K562 (cell line): ENCODE measurements around the gene UBE2J2. TPM values are rescaled to one million over a fixed set of nuclear protein-coding genes. Genes with fewer than 3 reads are reported as not detected.

ENCODE experiments used
- ATAC-seq: fragments of 200-7000 bp; cut with Tn5 transposase; 3 replicates; pipeline ENCODE4 v1.9.1; 2020; ENCODE audit warnings: moderate library complexity
- BruUV-seq: library from RNA; stranded (reverse); fragments of 400-500 nt; replicated peaks from 2 replicates; lab custom pipeline; 2021; lab: Mats Ljungman, UMichigan
- CTCF ChIA-PET: fragments of 300-600 bp; formaldehyde crosslinking; extraction: SDS; loops from one replicate; lab custom pipeline; 2021; ENCODE audit warnings: low intra/inter-chr PET ratio; lab: Yijun Ruan, JAX
- POLR2A ChIA-PET: fragments of 300-600, 350-650 bp; sonication (Branson Sonifier 250); formaldehyde crosslinking; extraction: SDS; loops from one replicate; lab custom pipeline; 2021; ENCODE audit warnings: antibody characterized with exemption, inconsistent platforms; lab: Yijun Ruan, JAX
- DNase-seq, 4 experiments: peaks; one replicate each; pipeline versions ENCODE4 v3.0.0 to v3.0.0-alpha.2; 2011 to 2018; ENCODE audit warnings: low spot score in 3 of 4, mixed read lengths in 3 of 4; ENCODE audit errors: extremely low read depth in 1 of 4
- FAIRE-seq: peaks from 2 replicates; lab custom pipeline; 2011; peaks lifted over from hg19 to GRCh38; lab: Jason Lieb, UNC
- H2AFZ ChIP-seq: 2 replicates; pipeline ENCODE4 v1.6.0; 2011; ENCODE audit warnings: low read depth, low read length, control low read depth, inconsistent platforms
- H3K27ac ChIP-seq: fragments of 200-600 bp; 3 replicates; pipeline ENCODE4 v1.8.0; 2011; ENCODE audit warnings: low read depth, mild to moderate bottlenecking, control low read depth, inconsistent platforms, low read length, moderate library complexity, mixed read lengths; ENCODE audit errors: extremely low read depth
- H3K27me3 ChIP-seq, 2 experiments: fragments of 300-600 bp in 1 of 2; 2 replicates in 1 of 2; 3 replicates in 1 of 2; pipeline versions ENCODE4 v1.6.0 to v1.8.0; 2011; ENCODE audit warnings: inconsistent platforms in 2 of 2, low read length in 2 of 2, mild to moderate bottlenecking in 1 of 2, mixed read lengths in 1 of 2, moderate library complexity in 1 of 2; ENCODE audit not compliant: control insufficient read depth in 2 of 2, insufficient read depth in 2 of 2
- H3K36me3 ChIP-seq: fragments of 300-600 bp; 3 replicates; pipeline ENCODE4 v1.8.0; 2011; ENCODE audit warnings: mild to moderate bottlenecking, low read length, inconsistent platforms; ENCODE audit not compliant: control insufficient read depth, insufficient read depth
- H3K4me1 ChIP-seq, 2 experiments: fragments of 200-600 bp in 1 of 2; replicated peaks in 1 of 2; 2 replicates in 1 of 2; 3 replicates in 1 of 2; pipeline versions ENCODE4 v1.5.1 to v1.8.0; 2011; ENCODE audit warnings: inconsistent platforms in 2 of 2, low read length in 2 of 2, mild to moderate bottlenecking in 1 of 2, mixed read lengths in 1 of 2, moderate library complexity in 1 of 2; ENCODE audit not compliant: control insufficient read depth in 2 of 2, insufficient read depth in 2 of 2
- H3K4me2 ChIP-seq: 2 replicates; pipeline ENCODE4 v1.6.1; 2011; ENCODE audit warnings: low read length, control low read depth, inconsistent platforms, mixed read lengths; ENCODE audit not compliant: insufficient read depth
- H3K4me3 ChIP-seq: fragments of 200-600 bp; sonication (generic), shearing (Covaris generic); 2 replicates; pipeline ENCODE4 v1.5.1; 2016; ENCODE audit warnings: control low read depth, inconsistent platforms
- H3K79me2 ChIP-seq: fragments of 200-600 bp; 3 replicates; pipeline ENCODE4 v1.8.0; 2011; ENCODE audit warnings: low read length, inconsistent platforms; ENCODE audit not compliant: control insufficient read depth, insufficient read depth
- H3K9ac ChIP-seq, 2 experiments: 2 replicates each; pipeline versions ENCODE4 v1.6.0 to v1.6.1; 2011; ENCODE audit warnings: low read depth in 2 of 2, low read length in 2 of 2, control low read depth in 1 of 2, inconsistent platforms in 1 of 2, mild to moderate bottlenecking in 1 of 2, mixed read lengths in 1 of 2; ENCODE audit not compliant: insufficient read depth in 1 of 2
- H3K9me1 ChIP-seq: one replicate; pipeline ENCODE4 v1.6.0; 2011; ENCODE audit warnings: inconsistent platforms, mild to moderate bottlenecking, low read length, moderate library complexity; ENCODE audit not compliant: control insufficient read depth, insufficient read depth
- H3K9me3 ChIP-seq: replicated peaks from 2 replicates; pipeline ENCODE4 v1.5.1; 2011; ENCODE audit warnings: low read depth, low read length, inconsistent platforms; ENCODE audit not compliant: control insufficient read depth, insufficient read depth
- H4K20me1 ChIP-seq: replicated peaks from 2 replicates; pipeline ENCODE4 v1.6.1; 2011; ENCODE audit warnings: low read length, inconsistent platforms, mixed read lengths; ENCODE audit not compliant: control insufficient read depth, insufficient read depth
- BHLHE40 ChIP-seq: IDR thresholded peaks from 2 replicates; pipeline ENCODE4 v1.6.1; 2011; ENCODE audit warnings: low read length, improper control_type of control experiment
- CREB1 ChIP-seq, 2 experiments: sonication (generic) in 1 of 2; formaldehyde crosslinking in 1 of 2; IDR thresholded peaks; 2 replicates each; pipeline versions ENCODE4 v1.6.1 to v1.8.0; 2012 to 2022; ENCODE audit warnings: inconsistent platforms in 1 of 2, mild to moderate bottlenecking in 1 of 2, missing genetic modification reagents in 1 of 2, moderate library complexity in 1 of 2
- FOS ChIP-seq: IDR thresholded peaks from 3 replicates; pipeline ENCODE4 v1.6.1; 2011; ENCODE audit not compliant: insufficient read length; ENCODE audit errors: extremely low read depth
- FOSL1 ChIP-seq: fragments of 200-800 bp; sonication (Bioruptor generic); conservative IDR thresholded peaks from 2 replicates; pipeline ENCODE4 v1.6.1; 2016; ENCODE audit warnings: missing genetic modification characterization, missing compliant biosample characterization
- FOXJ2 ChIP-seq: fragments of 200-800 bp; sonication (Bioruptor generic); IDR thresholded peaks from 2 replicates; pipeline ENCODE4 v1.6.1; 2016; ENCODE audit warnings: missing genetic modification characterization, missing compliant biosample characterization
- JUND ChIP-seq, 2 experiments: IDR thresholded peaks; 2 replicates in 1 of 2; 3 replicates in 1 of 2; pipeline ENCODE4 v1.6.1; 2011; ENCODE audit warnings: borderline replicate concordance in 2 of 2, low read depth in 2 of 2, low read length in 2 of 2, improper control_type of control experiment in 1 of 2, missing biosample characterization in 1 of 2, missing genetic modification characterization in 1 of 2, missing genetic modification reagents in 1 of 2
- KLF13 ChIP-seq: fragments of 450-650 bp; IDR thresholded peaks from 2 replicates; pipeline ENCODE4 v1.6.1; 2016; ENCODE audit warnings: missing genetic modification characterization, low read depth, mild to moderate bottlenecking, missing compliant biosample characterization, moderate library complexity, borderline replicate concordance
- MNT ChIP-seq, 2 experiments: fragments of 450-650 bp; conservative IDR thresholded peaks; 2 replicates each; pipeline ENCODE4 v1.6.1; 2017; ENCODE audit warnings: mild to moderate bottlenecking in 2 of 2, moderate library complexity in 2 of 2
- NFE2 ChIP-seq: IDR thresholded peaks from 2 replicates; pipeline ENCODE4 v1.6.1; 2014; ENCODE audit warnings: antibody characterized with exemption, low read depth
- POLR2AphosphoS5 ChIP-seq: IDR thresholded peaks from 2 replicates; pipeline ENCODE4 v1.6.1; 2011; ENCODE audit warnings: mild to moderate bottlenecking, low read depth, low read length, moderate library complexity; ENCODE audit not compliant: control insufficient read depth, insufficient read depth
- SMAD1 ChIP-seq: fragments of 150-350 bp; IDR thresholded peaks from 2 replicates; pipeline ENCODE4 v1.6.1; 2014; ENCODE audit warnings: low read length, low read depth; ENCODE audit not compliant: partially characterized antibody
- SMARCA4 ChIP-seq: fragments of 450-650 bp; IDR thresholded peaks from 2 replicates; pipeline ENCODE4 v1.6.1; 2016
- SMARCE1 ChIP-seq: fragments of 450-650 bp; IDR thresholded peaks from 2 replicates; pipeline ENCODE4 v1.7.1; 2016; ENCODE audit warnings: mild to moderate bottlenecking
- SP1 ChIP-seq: sonication (generic); formaldehyde crosslinking; IDR thresholded peaks from 2 replicates; pipeline ENCODE4 v1.8.1; 2022; ENCODE audit warnings: mild to moderate bottlenecking, missing genetic modification reagents
- TBP ChIP-seq: optimal IDR thresholded peaks from 2 replicates; pipeline ENCODE3; 2011; ENCODE audit warnings: low read depth, low read length, improper control_type of control experiment
- VEZF1 ChIP-seq: fragments of 200-800 bp; sonication (Bioruptor generic); IDR thresholded peaks from 2 replicates; pipeline ENCODE4 v1.6.1; 2017; ENCODE audit warnings: missing genetic modification characterization, missing compliant biosample characterization
- YBX1 ChIP-seq: fragments of 450-650 bp; IDR thresholded peaks from 2 replicates; pipeline ENCODE4 v1.7.1; 2016; ENCODE audit warnings: mild to moderate bottlenecking
- ZEB2 ChIP-seq: fragments of 450-650 bp; IDR thresholded peaks from 2 replicates; pipeline ENCODE4 v1.6.1; 2016
- ZFX ChIP-seq: sonication (generic); formaldehyde crosslinking; IDR thresholded peaks from 2 replicates; pipeline ENCODE4 v1.8.0; 2022; ENCODE audit warnings: mild to moderate bottlenecking, missing genetic modification reagents, moderate library complexity
- WGBS: fragments of 100-300 bp; shearing (Covaris generic); methylation state at CpG from one replicate; pipeline ENCODE4 v1.1.6; 2016; ENCODE audit warnings: low coverage, mixed read lengths; ENCODE audit not compliant: insufficient coverage; ENCODE audit errors: missing lambda C conversion rate; 5-methylcytosine and 5-hydroxymethylcytosine counted together
- in situ Hi-C: fragments of 300-500 bp; cut with MboI; formaldehyde crosslinking; loops from 4 replicates; pipeline ENCODE4 v1.15.0; 2018; ENCODE audit warnings: inconsistent platforms, mixed read lengths
- intact Hi-C: fragments of 100-400 bp; cut with micrococcal nuclease; formaldehyde crosslinking; loops from 2 replicates; pipeline ENCODE4 v1.14.2; 2022
- polyA plus RNA-seq, 8 experiments: library from polyadenylated mRNA; depleted of rRNA in 4 of 8; stranded (reverse) in 5 of 8; unstranded in 3 of 8; fragments of >200 nt; fragmentation: Nextera tagmentation in 2 of 8; fragmentation: Illumina TruSeq in 1 of 8; extraction: Ambion mirVana in 2 of 8; extraction: Trizol in 1 of 8; gene quantifications; 2 replicates each; pipeline versions ENCODE4 v1.2.1 to v1.2.3, GENCODE V29; 2011 to 2014; ENCODE audit warnings: inconsistent platforms in 1 of 8, missing spikeins in 1 of 8
- total RNA-seq, 7 experiments: library from RNA; depleted of rRNA in 6 of 7; stranded (reverse); fragments of >200 nt in 6 of 7; fragmentation: Illumina TruSeq in 2 of 7; extraction: Trizol in 2 of 7; gene quantifications; 2 replicates each; pipeline versions ENCODE4 v1.2.1 to v1.2.3, GENCODE V29; 2011 to 2021; ENCODE audit warnings: low replicate concordance in 1 of 7

UBE2J2 gene
- total and polyA plus RNA-seq, 9 of the 15 experiments (the other 6 are each of a cell fraction or from before 2014, with no cell fraction given) = 0.93 to 112 (median 75.5) TPM

- CTCF ChIA-PET = no interaction called here
- TF ChIP-seq SMARCE1 (peak; percentile 73), SMARCA4 (peak; percentile 80), ZFX (peak; percentile 5; the same call in 1 of the 2 replicates), SP1 (CRISPR knock-in tag) (0 out of 2 replicates have a peak, but pooled peaks have one; percentile 22), FOSL1 (tag) (peak; percentile 91), SMAD1 (no peak), YBX1 (no peak), POLR2AphosphoS5 (peak; percentile 34; the same call in 1 of the 2 replicates), NFE2 (peak; percentile 26; the same call in 1 of the 2 replicates), ZEB2 (0 out of 2 replicates have a peak, but pooled peaks have one; percentile 35), CREB1 (IDR thresholded peaks at IDR 0.05) (no peak), CREB1 (CRISPR knock-in tag; IDR thresholded peaks at IDR 0.05) (no peak), FOXJ2 (tag) (peak; percentile 73; the same call in 1 of the 2 replicates), MNT (conservative IDR thresholded peaks at IDR 0.05) (peak in 1 of 2 experiments; percentile 28; a peak in 1 of 4 replicates), VEZF1 (CRISPR knock-in tag) (peak; percentile 28; the same call in 1 of the 2 replicates), BHLHE40 (0 out of 2 replicates have a peak, but pooled peaks have one; percentile 35), KLF13 (tag) (0 out of 2 replicates have a peak, but pooled peaks have one; percentile 39), TBP (no peak), JUND (IDR thresholded peaks at IDR 0.05; ENCODE audit: borderline replicate concordance, low read depth, low read length) (peak; percentile 98), JUND (tag; IDR thresholded peaks at IDR 0.05; ENCODE audit: borderline replicate concordance, low read depth, low read length) (peak; percentile 95), FOS (peak; percentile 57)
Observed at GRCh38 chr1:1318131-1318652, 44.5 kb upstream of the UBE2J2 start.

More at GRCh38 chr1:1318131-1318652, 44.5 kb upstream of the UBE2J2 start:
- H4K20me1 ChIP-seq = peaks cover 24% of the 10 kb centered on the region; the same call in 1 of the 2 replicates
- no peak overlapping the region for H2AFZ ChIP-seq
- H3K27ac ChIP-seq = no peak overlapping the region
- H3K4me2 ChIP-seq = no peak overlapping the region
- H3K9me3 ChIP-seq = no peaks in the 10 kb centered on the region
- ATAC-seq (peak; percentile 85), DNase-seq (peak in 1 of 4 experiments; percentile 87), FAIRE-seq (peak; percentile 99)
- H3K4me1 ChIP-seq = peaks cover 33 to 86% of the 10 kb centered on the region in 2 experiments
- peaks cover 13% of the 10 kb centered on the region for H3K9me1 ChIP-seq
- POLR2A ChIA-PET = interaction anchor here (0.8 to 4.3 kb wide), 3 partner anchors 7 to 112 kb away, joined by 3 to 30 read pairs (median 3); no protein-coding TSS in a partner anchor
- peaks cover 86% of the 10 kb centered on the region for H3K36me3 ChIP-seq
- H3K27me3 ChIP-seq = no peaks in the 10 kb centered on the region
- no peak overlapping the region for H3K4me3 ChIP-seq
- TSS peak; percentile 37 for BruUV-seq
- no peak overlapping the region for H3K9ac ChIP-seq
- intact Hi-C loops = no loop called here
- H3K79me2 ChIP-seq = peaks cover 61% of the 10 kb centered on the region
- in situ Hi-C loops = no loop called here
- WGBS = 38% methylated on average over 9 of the region's 9 CpGs
